HL-60 (cell line): ENCODE measurements around the gene S100PBP.

ENCODE experiments used
- DNase-seq, 2 experiments: peaks; one replicate each; pipeline ENCODE4 v3.0.0-alpha.2; 2010 to 2020; ENCODE audit warnings: low read depth in 1 of 2, low spot score in 1 of 2
- H3K27ac ChIP-seq: fragments of 250-450 bp; sonication (Bioruptor Pico); replicated peaks from 2 replicates; pipeline ENCODE4 v1.5.1; 2020; ENCODE audit warnings: mild to moderate bottlenecking, moderate library complexity
- H3K27me3 ChIP-seq: fragments of 250-450 bp; sonication (Bioruptor Pico); 2 replicates; pipeline ENCODE4 v1.5.1; 2021; ENCODE audit warnings: mild to moderate bottlenecking, moderate library complexity; ENCODE audit not compliant: insufficient read depth, poor library complexity, severe bottlenecking
- H3K4me3 ChIP-seq: replicated peaks from 2 replicates; pipeline ENCODE4 v1.5.1; 2011; ENCODE audit warnings: mild to moderate bottlenecking, control low read depth, low read length; ENCODE audit not compliant: insufficient read depth
- CTCF ChIP-seq: IDR thresholded peaks from one replicate; pipeline ENCODE4 v1.5.1; 2011; ENCODE audit warnings: low read length, control low read depth, inconsistent platforms; ENCODE audit not compliant: insufficient read depth
- GABPA ChIP-seq: IDR thresholded peaks from 2 replicates; pipeline ENCODE4 v1.6.1; 2012; ENCODE audit warnings: low read depth
- POLR2AphosphoS5 ChIP-seq: IDR thresholded peaks from 2 replicates; pipeline ENCODE4 v1.6.1; 2012; ENCODE audit warnings: low read depth
- REST ChIP-seq: IDR thresholded peaks from 2 replicates; pipeline ENCODE4 v1.6.1; 2012; ENCODE audit warnings: low read depth; ENCODE audit not compliant: insufficient replicate concordance
- SPI1 ChIP-seq: IDR thresholded peaks from 2 replicates; pipeline ENCODE4 v1.6.1; 2012; ENCODE audit warnings: low read depth, mild to moderate bottlenecking, borderline replicate concordance

The S100PBP gene

GRCh38 chr1:32876341-32877210, 59.1 kb downstream of the S100PBP start:
- Histone ChIP-seq H3K4me3 (no peak overlapping the region), H3K27me3 (peaks cover 22% of the 10 kb centered on the region)
- peak in 1 of 2 experiments; percentile 61 for DNase-seq

GRCh38 chr1:32877211-32878110, 60.0 kb downstream of the S100PBP start:
- TF ChIP-seq POLR2AphosphoS5 (no peak), GABPA (no peak), REST (no peak), SPI1 (no peak), CTCF (no peak)
- Histone ChIP-seq H3K27ac (no peak overlapping the region), H3K27me3 (peaks cover 15% of the 10 kb centered on the region), H3K4me3 (no peak overlapping the region)
- no peak for DNase-seq

More at GRCh38 chr1:32876341-32877210, 59.1 kb downstream of the S100PBP start:
- TF ChIP-seq POLR2AphosphoS5 (no peak), CTCF (peak; percentile 85)
- H3K27ac ChIP-seq: no peak overlapping the region

- TF ChIP-seq GABPA (no peak), POLR2AphosphoS5 (no peak), REST (no peak), CTCF (no peak), SPI1 (no peak)
- H3K27me3 ChIP-seq: peaks cover 9% of the 10 kb centered on the region
- no peak overlapping the region for H3K27ac ChIP-seq
- no peak overlapping the region for H3K4me3 ChIP-seq
- DNase-seq: no peak
Observed at GRCh38 chr1:32878183-32878582, 60.7 kb downstream of the S100PBP start.
